Fibroblast of the aortic adventitia (primary cell): Measurements from ENCODE around the gene HOXC11. TPM values are rescaled to one million over a fixed set of nuclear protein-coding genes. Genes with fewer than 3 reads are reported as not detected.

Experiments used
- DNase-seq: peaks from one replicate; pipeline ENCODE4 v3.0.0-alpha.2; 2010; ENCODE audit warnings: low read depth
- H3K4me3 ChIP-seq: 2 replicates; pipeline ENCODE4 v1.5.1; 2011; ENCODE audit warnings: low read depth, mild to moderate bottlenecking, control low read depth, low read length, moderate library complexity
- small RNA-seq: library from RNA; depleted of rRNA; stranded (forward); fragments of <200 nt; gene quantifications from one replicate; pipeline ENCODE3, GENCODE V24; 2012
- total RNA-seq: library from RNA; depleted of rRNA; stranded (reverse); fragments of >200 nt; gene quantifications from 2 replicates; pipeline ENCODE4 v1.2.3, GENCODE V29; 2012; ENCODE audit warnings: low replicate concordance
- TF ChIP-seq, protein P1 (sequence below): IDR thresholded peaks from 2 replicates; pipeline ENCODE4 v1.5.1; 2011; ENCODE audit warnings: mild to moderate bottlenecking, low read length, control low read depth, inconsistent platforms; ENCODE audit not compliant: insufficient read depth

The HOXC11 gene
- total RNA-seq, 1 donor, result not detected

DNA sequence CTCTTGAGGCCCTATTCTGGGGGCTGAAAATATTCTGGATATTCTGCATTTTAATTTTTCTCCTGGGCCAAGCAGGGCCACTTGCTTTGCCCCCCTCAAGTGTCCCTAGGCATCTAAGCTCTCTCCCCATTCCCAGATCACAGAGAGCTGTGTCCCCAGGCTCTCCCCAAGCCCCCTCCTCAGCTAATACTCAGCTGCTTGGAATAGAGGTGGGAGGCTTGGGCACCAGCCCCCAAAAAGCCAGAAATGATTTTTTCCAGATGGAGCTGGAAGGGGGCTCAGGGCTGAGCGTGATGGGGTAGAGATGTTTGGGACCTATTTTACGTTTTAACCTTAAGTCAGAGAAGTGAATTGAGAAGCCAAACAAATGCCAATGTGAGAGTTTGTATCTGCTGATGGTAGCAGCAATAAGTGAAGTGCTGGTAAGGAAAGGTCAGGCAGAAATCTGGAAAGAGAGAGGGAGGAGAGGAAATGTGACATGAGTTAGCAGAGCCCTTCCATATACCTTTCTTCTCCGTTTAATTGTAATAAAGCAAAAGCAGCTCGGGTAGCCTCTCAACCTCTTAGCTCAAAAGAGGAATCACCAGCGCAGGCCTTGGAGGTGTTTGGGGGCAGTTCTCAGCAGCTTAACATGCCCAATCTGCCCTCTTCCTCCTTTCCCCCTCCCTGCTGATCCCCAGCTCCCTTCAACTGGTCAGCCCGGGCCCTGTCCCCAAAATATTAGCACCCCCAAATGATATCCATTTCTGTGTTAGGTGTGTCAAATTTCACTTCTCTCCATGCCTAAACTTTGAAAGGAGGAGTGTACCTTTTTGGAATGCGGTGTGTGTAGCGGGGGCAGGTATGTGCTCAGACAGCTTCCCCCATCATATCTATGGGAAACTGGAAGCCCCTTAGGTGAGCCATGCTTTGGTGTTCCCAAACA, 50.3 kb downstream of the HOXC11 start:
- DNase-seq, result no peak
- TF ChIP-seq, protein P1, sequence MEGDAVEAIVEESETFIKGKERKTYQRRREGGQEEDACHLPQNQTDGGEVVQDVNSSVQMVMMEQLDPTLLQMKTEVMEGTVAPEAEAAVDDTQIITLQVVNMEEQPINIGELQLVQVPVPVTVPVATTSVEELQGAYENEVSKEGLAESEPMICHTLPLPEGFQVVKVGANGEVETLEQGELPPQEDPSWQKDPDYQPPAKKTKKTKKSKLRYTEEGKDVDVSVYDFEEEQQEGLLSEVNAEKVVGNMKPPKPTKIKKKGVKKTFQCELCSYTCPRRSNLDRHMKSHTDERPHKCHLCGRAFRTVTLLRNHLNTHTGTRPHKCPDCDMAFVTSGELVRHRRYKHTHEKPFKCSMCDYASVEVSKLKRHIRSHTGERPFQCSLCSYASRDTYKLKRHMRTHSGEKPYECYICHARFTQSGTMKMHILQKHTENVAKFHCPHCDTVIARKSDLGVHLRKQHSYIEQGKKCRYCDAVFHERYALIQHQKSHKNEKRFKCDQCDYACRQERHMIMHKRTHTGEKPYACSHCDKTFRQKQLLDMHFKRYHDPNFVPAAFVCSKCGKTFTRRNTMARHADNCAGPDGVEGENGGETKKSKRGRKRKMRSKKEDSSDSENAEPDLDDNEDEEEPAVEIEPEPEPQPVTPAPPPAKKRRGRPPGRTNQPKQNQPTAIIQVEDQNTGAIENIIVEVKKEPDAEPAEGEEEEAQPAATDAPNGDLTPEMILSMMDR, result no peak
- H3K4me3 ChIP-seq, result no peak overlapping the region

DNA sequence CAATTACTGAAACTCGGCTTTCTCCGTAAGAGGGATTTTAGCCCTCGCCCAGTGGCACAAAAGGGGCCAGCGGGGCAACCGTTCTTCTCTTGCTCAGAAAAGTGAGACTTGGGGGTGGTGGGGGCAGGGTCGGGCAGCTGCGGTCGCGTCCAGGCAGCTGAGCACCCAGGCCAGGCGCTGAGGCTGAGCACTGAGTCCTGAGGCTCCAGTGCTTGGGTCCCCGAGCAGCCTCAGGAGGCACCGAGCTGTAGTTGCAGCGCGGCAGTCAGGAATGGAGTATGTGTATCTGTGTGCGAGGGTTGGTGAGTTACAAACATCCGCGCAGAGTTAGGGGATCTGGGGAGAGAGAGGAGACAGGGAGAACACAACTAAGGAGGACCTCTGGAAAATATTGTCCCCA, 51.2 kb downstream of the HOXC11 start:
- TF ChIP-seq, protein P1, result no peak
- no peak for DNase-seq
- no peak overlapping the region for H3K4me3 ChIP-seq

DNA sequence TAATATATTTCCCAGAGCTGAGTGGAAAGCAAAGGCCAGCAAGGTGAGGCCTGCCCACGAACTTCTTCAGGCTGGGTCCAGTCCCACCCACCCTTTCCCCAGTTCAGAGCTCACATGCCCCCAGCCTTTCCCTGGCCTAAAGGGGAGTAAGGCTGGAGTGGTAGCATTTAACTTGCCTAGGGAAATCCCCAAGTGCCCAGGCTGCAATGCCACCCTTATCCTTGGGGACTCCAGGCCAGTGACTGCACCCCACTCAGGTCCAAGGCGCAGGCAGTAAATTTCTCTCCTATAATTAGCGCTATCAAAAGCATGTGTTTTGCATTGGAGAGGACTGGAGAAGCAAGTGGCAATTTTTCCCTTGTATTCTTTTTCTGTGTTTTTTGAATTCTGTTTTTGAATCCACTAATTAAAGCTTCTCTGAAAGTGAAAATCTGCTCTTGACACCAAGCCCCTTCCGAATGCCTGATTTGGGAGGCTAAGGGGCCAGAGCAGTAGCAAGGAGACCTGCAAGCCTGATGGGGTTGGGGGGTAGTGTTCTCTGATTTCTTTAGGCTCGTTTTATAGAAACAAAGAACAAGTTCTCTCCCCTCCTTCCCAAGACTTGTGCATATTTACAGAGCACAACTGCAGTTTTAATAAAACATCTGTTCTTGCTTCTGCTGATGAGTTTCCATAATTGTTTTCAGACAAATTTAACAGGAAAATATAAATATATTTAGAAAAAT, 51.8 kb downstream of the HOXC11 start:
- TF ChIP-seq, protein P1, result no peak
- H3K4me3 ChIP-seq, result no peak overlapping the region
- DNase-seq, result no peak

DNA sequence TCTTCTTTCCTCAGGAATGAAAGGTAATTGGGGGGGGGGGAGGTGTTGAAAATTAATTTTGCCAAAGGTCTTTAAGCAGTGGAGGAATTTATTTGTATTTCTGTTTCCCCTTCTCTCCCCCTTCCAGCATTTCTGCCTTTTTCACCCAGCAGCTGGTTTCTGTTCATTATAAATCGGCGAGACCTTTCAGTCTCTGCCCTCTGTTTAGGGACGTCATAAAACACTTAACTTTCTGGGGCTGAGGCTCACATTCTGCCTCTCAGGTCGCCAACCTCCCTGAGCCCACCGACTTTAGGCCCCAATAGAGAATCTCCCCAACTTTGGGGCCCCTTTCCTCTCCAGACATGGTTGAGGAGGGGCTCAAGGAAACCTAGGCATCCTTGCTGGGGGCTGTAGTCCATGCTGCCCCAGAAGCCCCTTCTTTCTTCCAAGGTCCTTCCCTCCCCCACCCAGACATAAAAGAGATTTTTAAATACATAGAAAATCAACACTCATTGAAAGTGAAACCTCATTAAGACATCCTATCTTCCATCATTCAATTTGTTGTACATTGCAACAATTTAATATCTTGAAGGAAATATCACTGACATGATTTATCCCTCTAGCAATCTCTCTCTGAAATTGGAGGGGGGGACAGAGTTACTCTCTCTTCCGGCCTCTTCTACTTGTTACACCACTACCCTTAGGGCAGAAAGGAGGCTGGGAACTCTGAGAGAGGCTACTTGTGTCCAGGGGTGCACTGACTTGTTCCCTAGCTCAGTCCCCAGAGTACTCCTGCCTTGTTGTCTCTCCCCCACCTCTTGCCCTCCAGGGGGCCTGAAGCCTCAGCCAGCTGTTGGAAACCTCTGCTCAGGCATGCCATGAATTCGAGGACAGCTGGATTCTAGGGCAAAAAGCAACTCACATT, 52.8 kb downstream of the HOXC11 start:
- no peak for DNase-seq
- no peak overlapping the region for H3K4me3 ChIP-seq
- TF ChIP-seq, protein P1, result no peak

DNA sequence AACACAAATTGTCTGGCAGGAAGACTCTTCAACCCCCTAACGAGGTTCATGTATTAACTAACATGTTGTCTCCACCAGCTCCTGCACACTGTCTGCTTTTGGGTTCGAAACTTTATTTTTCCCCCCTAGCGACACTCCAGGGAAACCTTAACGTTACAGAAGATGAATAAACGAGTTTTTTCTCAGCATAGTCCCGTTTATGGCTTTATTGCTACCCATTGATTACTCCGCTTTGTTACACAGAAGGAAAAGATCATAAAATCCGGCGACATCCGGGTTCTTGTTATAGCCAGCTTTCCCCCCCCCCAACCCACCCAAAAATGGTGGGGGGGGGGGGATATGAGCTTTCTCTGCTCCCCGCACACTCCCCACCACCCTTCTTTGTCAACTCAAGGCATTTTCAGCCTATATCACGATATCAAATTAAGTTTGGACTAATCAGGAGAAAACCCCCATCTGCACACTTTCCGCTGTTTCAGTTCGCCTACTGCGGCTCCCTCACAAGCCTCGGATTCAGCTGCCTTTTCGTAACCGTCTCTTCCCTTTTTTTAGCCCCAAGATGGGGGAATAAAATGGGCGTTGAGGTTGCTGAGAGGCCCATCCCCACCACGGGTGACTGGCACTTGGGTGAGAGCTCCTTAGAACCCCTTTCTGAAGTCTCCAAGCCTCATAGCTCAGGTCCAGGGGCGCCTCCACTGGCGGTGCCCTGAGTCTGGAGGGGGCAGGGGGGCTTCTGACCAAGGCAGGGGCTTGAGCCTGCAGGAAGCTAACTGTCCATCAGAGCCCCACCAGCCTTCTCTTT, 53.9 kb downstream of the HOXC11 start:
- no peak overlapping the region for H3K4me3 ChIP-seq
- TF ChIP-seq, protein P1, result no peak
- no peak for DNase-seq

Small RNA genes lying within 50 kb of the gene (small RNA-seq; reads per million reads assigned to genes)
- gene AC012531.3 (not detected), gene AC012531.4 (not detected), gene MIR196A2 (not detected), gene RF01905 (not detected), gene RF01906 (not detected)

Other genes starting within 250 kb of the HOXC11 start
- 96.2 and 234 TPM in 2 replicates for gene CALCOCO1, start 245.7 kb upstream of the HOXC11 start, total RNA-seq
- not detected in 2 replicates for gene CISTR, start 221.1 kb upstream of the HOXC11 start, total RNA-seq
- gene HOXC13, start 34.3 kb upstream of the HOXC11 start, total RNA-seq, result not detected in 2 replicates
- gene HOXC12, start 18.2 kb upstream of the HOXC11 start, total RNA-seq, result not detected in 2 replicates
- gene HOTAIR, start 1.8 kb downstream of the HOXC11 start, total RNA-seq, result not detected in 2 replicates
- gene HOXC10, start 12.0 kb downstream of the HOXC11 start, total RNA-seq, result 0.25 TPM in 1 of 2 replicates, not detected in the other
- 0.65 TPM in 1 of 2 replicates, not detected in the other for gene HOXC9, start 27.0 kb downstream of the HOXC11 start, total RNA-seq
- gene HOXC8, start 35.9 kb downstream of the HOXC11 start, total RNA-seq, result 3.4 TPM in 1 of 2 replicates, not detected in the other
- gene HOXC6, start 55.3 kb downstream of the HOXC11 start, total RNA-seq, result 0.09 and 0.90 TPM in 2 replicates
- 0.18 and 1.8 TPM in 2 replicates for gene HOXC5, start 59.9 kb downstream of the HOXC11 start, total RNA-seq
- 0.36 and 1.4 TPM in 2 replicates for gene HOXC4, start 80.7 kb downstream of the HOXC11 start, total RNA-seq
- gene SMUG1, start 215.9 kb downstream of the HOXC11 start, total RNA-seq, result 18.3 and 27.5 TPM in 2 replicates